Transverse colon (tissue), 3 donors: ENCODE measurements around the gene KCNK5.

ENCODE experiments used
- CTCF ChIP-seq, 5 experiments: fragments of 200-600 bp in 3 of 5; fragments of 450-650 bp in 2 of 5; sonication (generic) in 3 of 5; IDR thresholded peaks; 1 replicate in 2 of 5; 2 replicates in 3 of 5; pipeline ENCODE4 v1.5.1; 2016 to 2017; ENCODE audit warnings: antibody characterized with exemption in 5 of 5, inconsistent platforms in 3 of 5, mild to moderate bottlenecking in 2 of 5, moderate library complexity in 1 of 5
- EP300 ChIP-seq: sonication (generic); formaldehyde crosslinking; IDR thresholded peaks from one replicate; pipeline ENCODE4 v1.6.1; 2017; ENCODE audit warnings: antibody characterized with exemption, low read depth
- POLR2A ChIP-seq: fragments of 450-650 bp; IDR thresholded peaks from one replicate; pipeline ENCODE4 v1.6.1; 2016; ENCODE audit warnings: antibody characterized with exemption, mild to moderate bottlenecking, moderate library complexity

- TF ChIP-seq CTCF (IDR thresholded peaks at IDR 0.05): no peak
- no peak for TF ChIP-seq EP300
- no peak for TF ChIP-seq POLR2A
Observed at GRCh38 chr6:39225543-39225942, 3.7 kb downstream of the KCNK5 start.
